ENCODE data around the gene CR1L. TPM values are rescaled to one million over a fixed set of nuclear protein-coding genes. Genes with fewer than 3 reads are reported as not detected.

Gene CR1L
- total RNA-seq, 1 experiment from 2014 or later = not detected

GRCh38 chr1:207666342-207666741, 21.4 kb downstream of the CR1L start:
- Histone ChIP-seq H3K9me3 (ENCODE audit: low read depth, low read length, poor library complexity, severe bottlenecking) (no peaks in the 10 kb centered on the region), H3K4me3 (ENCODE audit: low read depth, low read length, poor library complexity, severe bottlenecking) (no peak overlapping the region), H3K27ac (ENCODE audit: low read depth, low read length, poor library complexity, severe bottlenecking) (no peak overlapping the region), H3K4me1 (ENCODE audit: insufficient read depth, low read length, poor library complexity, severe bottlenecking) (no peaks in the 10 kb centered on the region), H3K27me3 (replicated peaks; ENCODE audit: insufficient read depth, low read depth, low read length, poor library complexity) (peaks cover 52% of the 10 kb centered on the region), H3K36me3 (ENCODE audit: insufficient read depth, low read length, poor library complexity, severe bottlenecking) (no peaks in the 10 kb centered on the region)
- BruUV-seq (replicated peaks) = no TSS peak
- no peak for DNase-seq (ENCODE audit: low spot score)
- ChIA-PET POLR2A (ENCODE audit: low non-redundant PET) (no interaction called here), CTCF (no interaction called here)
- intact Hi-C loops (cut with micrococcal nuclease; ENCODE audit: unreplicated experiment) = no loop called here
- TF ChIP-seq CTCF (conservative IDR thresholded peaks at IDR 0.05; ENCODE audit: low read depth, low read length) (no peak), EZH2 (IDR thresholded peaks at IDR 0.05; ENCODE audit: borderline replicate concordance, low read depth, low read length, poor library complexity, severe bottlenecking) (no peak)

GRCh38 chr1:207669528-207670009, 24.6 kb downstream of the CR1L start:
- CTCF ChIA-PET = no interaction called here
- no TSS peak for BruUV-seq (replicated peaks)
- POLR2A ChIA-PET (ENCODE audit: low non-redundant PET) = no interaction called here
- H3K27me3 ChIP-seq (replicated peaks; ENCODE audit: insufficient read depth, low read depth, low read length, poor library complexity) = peaks cover 71% of the 10 kb centered on the region
- H3K9me3 ChIP-seq (ENCODE audit: low read depth, low read length, poor library complexity, severe bottlenecking) = no peaks in the 10 kb centered on the region
- TF ChIP-seq CTCF (conservative IDR thresholded peaks at IDR 0.05; ENCODE audit: low read depth, low read length) = no peak
- TF ChIP-seq EZH2 (IDR thresholded peaks at IDR 0.05; ENCODE audit: borderline replicate concordance, low read depth, low read length, poor library complexity, severe bottlenecking) = no peak
- no peak overlapping the region for H3K4me3 ChIP-seq (ENCODE audit: low read depth, low read length, poor library complexity, severe bottlenecking)
- intact Hi-C loops (cut with micrococcal nuclease; ENCODE audit: unreplicated experiment) = no loop called here
- no peaks in the 10 kb centered on the region for H3K4me1 ChIP-seq (ENCODE audit: insufficient read depth, low read length, poor library complexity, severe bottlenecking)
- H3K27ac ChIP-seq (ENCODE audit: low read depth, low read length, poor library complexity, severe bottlenecking) = no peak overlapping the region
- no peak for DNase-seq (ENCODE audit: low spot score)
- H3K36me3 ChIP-seq (ENCODE audit: insufficient read depth, low read length, poor library complexity, severe bottlenecking) = no peaks in the 10 kb centered on the region

GRCh38 chr1:207670192-207670591, 25.3 kb downstream of the CR1L start:
- no peak overlapping the region for H3K4me3 ChIP-seq (ENCODE audit: low read depth, low read length, poor library complexity, severe bottlenecking)
- no peaks in the 10 kb centered on the region for H3K36me3 ChIP-seq (ENCODE audit: insufficient read depth, low read length, poor library complexity, severe bottlenecking)
- POLR2A ChIA-PET (ENCODE audit: low non-redundant PET) = no interaction called here
- H3K9me3 ChIP-seq (ENCODE audit: low read depth, low read length, poor library complexity, severe bottlenecking) = no peaks in the 10 kb centered on the region
- DNase-seq (ENCODE audit: low spot score) = no peak
- no peaks in the 10 kb centered on the region for H3K4me1 ChIP-seq (ENCODE audit: insufficient read depth, low read length, poor library complexity, severe bottlenecking)
- no peak for TF ChIP-seq EZH2 (IDR thresholded peaks at IDR 0.05; ENCODE audit: borderline replicate concordance, low read depth, low read length, poor library complexity, severe bottlenecking)
- no peak for TF ChIP-seq CTCF (conservative IDR thresholded peaks at IDR 0.05; ENCODE audit: low read depth, low read length)
- CTCF ChIA-PET = no interaction called here
- H3K27ac ChIP-seq (ENCODE audit: low read depth, low read length, poor library complexity, severe bottlenecking) = no peak overlapping the region
- peaks cover 76% of the 10 kb centered on the region for H3K27me3 ChIP-seq (replicated peaks; ENCODE audit: insufficient read depth, low read depth, low read length, poor library complexity)
- intact Hi-C loops (cut with micrococcal nuclease; ENCODE audit: unreplicated experiment) = no loop called here
- BruUV-seq (replicated peaks) = no TSS peak

Measured in A673 (cell line).